Activated CD4-positive, alpha-beta memory T cell treated with anti-CD3 and anti-CD28 coated beads for 36 hours (primary cell): ENCODE measurements around the gene EXD3. TPM values are rescaled to one million over a fixed set of nuclear protein-coding genes. Genes with fewer than 3 reads are reported as not detected.
"Not testable (repeated sequence)": the region's sequence is repeated elsewhere in the genome, so short reads cannot be mapped to it uniquely, and the experiment has no call there.

Source experiments
- CTCF ChIA-PET: fragments of 350-600 bp; sonication (Branson Sonifier 250); formaldehyde crosslinking; loops from one replicate; lab custom pipeline; 2021; ENCODE audit warnings: antibody characterized with exemption, inconsistent platforms; lab: Charles Lee
- POLR2A ChIA-PET: fragments of 350-600 bp; sonication (Branson Sonifier 250); formaldehyde crosslinking; loops from one replicate; lab custom pipeline; 2021; ENCODE audit warnings: antibody characterized with exemption; lab: Charles Lee
- DNase-seq: peaks from one replicate; pipeline ENCODE4 v3.0.0-alpha.2; 2020
- H3K27ac Mint-ChIP-seq: one replicate; pipeline ENCODE4 v1.8.0; 2021; ENCODE audit warnings: mixed read lengths
- H3K27me3 Mint-ChIP-seq: one replicate; pipeline ENCODE4 v1.8.0; 2021; ENCODE audit warnings: mixed read lengths
- H3K36me3 Mint-ChIP-seq: one replicate; pipeline ENCODE4 v1.8.0; 2021; ENCODE audit warnings: mixed read lengths
- H3K4me1 Mint-ChIP-seq: one replicate; pipeline ENCODE4 v1.8.0; 2021; ENCODE audit warnings: low read depth, mixed read lengths
- H3K4me3 Mint-ChIP-seq: one replicate; pipeline ENCODE4 v1.8.0; 2021; ENCODE audit warnings: mild to moderate bottlenecking, mixed read lengths
- H3K9me3 Mint-ChIP-seq: one replicate; pipeline ENCODE4 v1.8.0; 2021; ENCODE audit warnings: mixed read lengths
- intact Hi-C: fragments of 100-400 bp; cut with micrococcal nuclease; formaldehyde crosslinking; loops from one replicate; pipeline ENCODE4 v1.15.1; 2023
- total RNA-seq, 2 experiments: library from RNA; stranded (reverse); gene quantifications; one replicate each; pipeline ENCODE4 v1.2.3, GENCODE V29; 2021

Gene EXD3
- total RNA-seq, 2 experiments from 2014 or later = 13.5 to 13.6 TPM

DNA sequence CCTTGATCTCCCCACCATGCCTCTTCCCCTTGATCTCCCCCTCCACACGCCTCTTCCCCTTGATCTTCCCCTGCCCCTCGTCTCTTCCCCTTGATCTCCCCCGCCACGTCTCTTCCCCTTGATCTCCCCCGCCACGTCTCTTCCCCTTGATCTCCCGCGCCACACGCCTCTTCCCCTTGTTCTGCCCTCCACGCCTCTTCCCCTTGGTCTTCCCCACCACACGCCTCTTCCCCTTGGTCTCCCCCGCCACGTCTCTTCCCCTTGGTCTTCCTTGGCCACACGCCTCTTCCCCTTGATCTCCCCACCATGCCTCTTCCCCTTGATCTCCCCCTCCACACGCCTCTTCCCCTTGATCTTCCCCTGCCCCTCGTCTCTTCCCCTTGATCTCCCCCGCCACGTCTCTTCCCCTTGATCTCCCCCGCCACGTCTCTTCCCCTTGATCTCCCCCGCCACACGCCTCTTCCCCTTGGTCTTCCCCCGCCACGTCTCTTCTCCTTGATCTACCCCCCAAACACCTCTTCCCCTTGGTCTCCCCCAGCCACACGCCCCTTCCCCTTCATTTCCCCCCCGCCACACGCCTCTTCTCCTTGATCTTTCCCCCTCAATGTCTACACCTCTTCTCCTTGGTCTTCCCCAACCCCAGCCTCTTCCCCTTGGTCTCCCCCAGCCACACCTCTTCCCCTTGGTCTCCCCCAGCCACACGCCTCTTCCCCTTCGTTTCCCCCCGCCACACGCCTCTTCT, 28.5 kb upstream of the EXD3 start:
- DNase-seq, H3K27me3 Mint-ChIP-seq, H3K27ac Mint-ChIP-seq, H3K4me3 Mint-ChIP-seq, intact Hi-C loops, CTCF ChIA-PET, H3K36me3 Mint-ChIP-seq, H3K9me3 Mint-ChIP-seq, POLR2A ChIA-PET: not testable (repeated sequence)
- H3K4me1 Mint-ChIP-seq = peaks cover 19% of the 10 kb centered on the region

DNA sequence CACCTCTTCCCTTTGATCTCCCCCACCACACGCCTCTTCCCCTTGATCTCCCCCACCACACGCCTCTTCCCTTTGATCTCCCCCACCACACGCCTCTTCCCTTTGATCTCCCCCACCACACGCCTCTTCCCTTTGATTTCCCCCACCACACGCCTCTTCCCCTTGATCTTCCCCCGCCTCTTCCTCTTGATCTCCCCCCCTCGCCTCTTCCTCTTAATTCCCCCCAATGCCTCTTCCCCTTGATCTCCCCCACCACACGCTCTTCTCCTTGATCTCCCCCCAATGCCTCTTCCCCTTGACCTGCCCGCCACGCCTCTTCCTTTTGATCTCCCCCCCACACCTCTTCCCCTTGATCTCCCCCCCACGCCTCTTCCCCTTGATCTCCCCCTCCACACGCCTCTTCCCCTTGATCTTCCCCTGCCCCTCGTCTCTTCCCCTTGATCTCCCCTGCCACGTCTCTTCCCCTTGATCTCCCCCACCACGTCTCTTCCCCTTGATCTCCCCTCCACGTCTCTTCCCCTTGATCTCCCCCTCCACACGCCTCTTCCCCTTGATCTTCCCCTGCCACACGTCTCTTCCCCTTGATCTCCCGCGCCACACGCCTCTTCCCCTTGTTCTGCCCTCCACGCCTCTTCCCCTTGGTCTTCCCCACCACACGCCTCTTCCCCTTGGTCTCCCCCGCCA, 27.7 kb upstream of the EXD3 start:
- DNase-seq, H3K36me3 Mint-ChIP-seq, intact Hi-C loops, H3K9me3 Mint-ChIP-seq, CTCF ChIA-PET, H3K27ac Mint-ChIP-seq, H3K4me3 Mint-ChIP-seq, POLR2A ChIA-PET, H3K27me3 Mint-ChIP-seq: not testable (repeated sequence)
- H3K4me1 Mint-ChIP-seq = peaks cover 17% of the 10 kb centered on the region

DNA sequence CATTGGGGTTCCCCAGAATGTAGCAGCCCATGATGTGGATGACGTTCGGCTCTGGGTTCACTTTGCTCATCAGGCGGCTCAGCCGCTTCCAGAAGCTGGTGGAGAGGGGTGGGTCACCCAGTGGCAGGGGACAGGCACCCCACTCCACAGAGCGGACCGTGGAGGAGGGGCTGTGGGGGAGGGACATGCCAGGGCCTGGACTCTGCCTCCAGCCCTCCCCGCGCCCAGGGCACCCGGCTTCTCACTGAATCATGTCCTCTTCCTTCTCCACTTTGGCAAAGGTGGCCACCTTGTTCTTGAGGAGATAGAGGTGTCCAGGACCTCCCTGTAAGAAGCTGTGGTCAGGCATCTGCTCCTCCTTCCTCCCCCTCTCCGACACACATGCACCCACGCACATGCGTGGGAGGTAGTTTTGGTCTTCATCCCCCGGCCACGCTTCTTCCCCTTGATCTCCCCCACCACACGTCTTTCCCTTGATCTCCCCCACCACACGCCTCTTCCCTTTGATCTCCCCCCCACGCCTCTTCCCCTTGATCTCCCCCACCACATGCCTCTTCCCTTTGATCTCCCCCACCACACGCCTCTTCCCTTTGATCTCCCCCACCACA, 27.1 kb upstream of the EXD3 start:
- Mint-ChIP-seq H3K36me3 (peaks cover 7% of the 10 kb centered on the region), H3K4me1 (peaks cover 23% of the 10 kb centered on the region), H3K27me3 (no peaks in the 10 kb centered on the region), H3K9me3 (no peaks in the 10 kb centered on the region), H3K4me3 (no peak overlapping the region), H3K27ac (no peak overlapping the region)
- ChIA-PET POLR2A (interaction anchor here (0.5 kb wide), 1 partner anchor 11 kb away, joined by 3 read pairs; no protein-coding TSS in a partner anchor), CTCF (no interaction called here)
- intact Hi-C loops = no loop called here
- DNase-seq = peak; percentile 42

DNA sequence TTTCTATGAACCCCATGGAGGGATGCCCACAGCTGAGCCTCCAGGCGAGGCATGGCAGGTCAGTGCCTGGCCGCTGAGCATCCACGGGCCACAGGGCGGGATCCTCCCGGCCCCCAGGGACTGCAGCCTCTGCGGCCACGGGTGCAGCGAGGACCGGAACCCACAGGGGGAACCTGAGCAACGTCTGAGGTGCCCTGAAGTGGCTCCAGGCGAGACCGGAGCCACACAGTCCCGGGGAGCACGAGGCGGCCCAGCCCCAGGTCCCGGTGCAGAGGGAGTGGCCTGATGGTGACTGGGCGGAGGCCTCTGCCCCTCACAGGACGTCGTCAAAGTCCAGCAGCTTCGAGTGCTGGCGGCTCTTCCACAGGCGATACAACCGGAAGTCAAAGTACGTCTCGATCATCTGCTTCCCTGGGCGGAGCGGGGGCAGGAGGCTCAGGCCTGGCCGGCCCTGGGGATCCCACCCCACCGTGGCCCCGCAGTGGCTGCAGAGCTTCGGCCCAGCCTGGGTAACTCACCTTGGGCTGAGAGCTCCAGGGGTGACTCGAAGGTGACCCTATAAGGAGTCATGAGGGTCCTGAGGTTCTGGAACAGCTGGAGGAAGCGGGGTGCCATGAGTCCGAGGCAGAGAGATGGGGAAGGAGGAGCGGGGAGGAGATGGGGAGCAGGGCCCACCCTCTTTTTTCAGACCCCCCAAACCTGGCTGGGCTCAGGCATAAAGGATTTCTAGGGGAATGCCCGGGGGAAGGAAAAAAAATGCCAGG, 26.3 kb upstream of the EXD3 start:
- H3K4me3 Mint-ChIP-seq = no peak overlapping the region
- peaks cover 6% of the 10 kb centered on the region for H3K36me3 Mint-ChIP-seq
- intact Hi-C loops = no loop called here
- CTCF ChIA-PET = no interaction called here
- no peak overlapping the region for H3K27ac Mint-ChIP-seq
- peaks cover 18% of the 10 kb centered on the region for H3K4me1 Mint-ChIP-seq
- DNase-seq = no peak
- POLR2A ChIA-PET = no interaction called here
- no peaks in the 10 kb centered on the region for H3K27me3 Mint-ChIP-seq
- H3K9me3 Mint-ChIP-seq = no peaks in the 10 kb centered on the region

DNA sequence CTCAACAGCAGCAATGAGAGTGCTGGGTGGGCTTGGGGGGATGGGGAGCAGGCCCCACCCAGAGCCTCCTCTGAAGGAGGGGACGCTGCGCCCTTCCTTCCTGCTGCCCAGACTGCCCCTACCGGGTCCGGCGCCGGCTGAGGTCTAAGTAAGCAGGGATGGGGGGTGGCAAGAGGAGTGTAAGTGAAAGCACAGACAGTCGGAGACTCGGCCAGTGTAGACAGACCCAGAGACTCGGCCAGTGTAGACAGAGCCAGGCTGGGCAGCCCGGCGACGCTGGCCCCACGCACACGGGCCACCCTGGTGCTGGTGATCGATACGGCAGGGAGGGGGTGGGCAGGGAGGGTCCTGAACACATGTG, 25.6 kb upstream of the EXD3 start:
- Mint-ChIP-seq H3K4me1 (peaks cover 15% of the 10 kb centered on the region), H3K4me3 (no peak overlapping the region), H3K36me3 (peaks cover 5% of the 10 kb centered on the region), H3K9me3 (no peaks in the 10 kb centered on the region), H3K27me3 (no peaks in the 10 kb centered on the region), H3K27ac (no peak overlapping the region)
- ChIA-PET POLR2A (no interaction called here), CTCF (interaction anchor here (1.3 kb wide), 1 partner anchor 146 kb away, joined by 3 read pairs; the partner anchor contains the start of gene NRARP)
- intact Hi-C loops = no loop called here
- no peak for DNase-seq

- no peaks in the 10 kb centered on the region for H3K27me3 Mint-ChIP-seq
- CTCF ChIA-PET = interaction anchor here (1.0 to 1.3 kb wide), 2 partner anchors 146 to 161 kb away, joined by 3 read pairs; partner anchors contain the start of gene NRARP
- H3K4me1 Mint-ChIP-seq = peaks cover 14% of the 10 kb centered on the region
- no peak overlapping the region for H3K4me3 Mint-ChIP-seq
- no peaks in the 10 kb centered on the region for H3K9me3 Mint-ChIP-seq
- DNase-seq = no peak
- intact Hi-C loops = no loop called here
- no peak overlapping the region for H3K27ac Mint-ChIP-seq
- POLR2A ChIA-PET = no interaction called here
- H3K36me3 Mint-ChIP-seq = peaks cover 5% of the 10 kb centered on the region
Observed at GRCh38 chr9:137447722-137448601, 25.0 kb upstream of the EXD3 start.

DNA sequence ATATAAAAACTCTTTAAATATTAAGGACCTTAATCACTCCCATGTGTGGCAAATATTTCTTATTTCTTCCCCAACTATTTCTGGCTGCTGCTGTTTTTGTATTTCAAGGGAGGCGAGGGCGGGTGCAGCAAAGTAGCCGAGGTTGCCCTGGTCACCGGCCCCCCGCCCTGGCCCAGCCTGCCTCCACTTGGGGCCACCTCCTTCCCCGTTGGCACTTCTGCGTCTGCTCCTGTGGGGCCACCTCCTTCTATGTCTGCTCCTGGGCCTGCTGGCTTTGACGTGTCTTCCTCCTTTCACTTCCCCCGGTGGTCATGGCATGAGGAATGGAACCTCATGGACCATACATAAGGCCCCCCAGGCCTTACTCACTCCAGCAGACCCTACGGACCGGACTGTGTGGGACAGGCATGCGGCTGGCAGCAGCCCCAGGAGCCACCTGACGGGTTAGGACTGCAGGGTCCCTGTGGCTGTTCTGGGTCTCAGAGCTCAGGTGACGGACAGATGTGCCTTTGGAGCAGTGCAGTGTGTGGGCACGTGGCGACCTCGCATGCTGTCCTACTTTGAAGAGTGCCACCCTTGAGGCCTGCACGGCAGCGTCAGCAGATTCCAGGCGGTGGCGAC, 24.0 kb upstream of the EXD3 start:
- POLR2A ChIA-PET = interaction anchor here (1.0 kb wide), 1 partner anchor 15 kb away, joined by 3 read pairs; no protein-coding TSS in a partner anchor
- intact Hi-C loops = no loop called here
- H3K36me3 Mint-ChIP-seq = peaks cover 3% of the 10 kb centered on the region
- no peak overlapping the region for H3K27ac Mint-ChIP-seq
- CTCF ChIA-PET = interaction anchor here (0.7 to 0.9 kb wide), 3 partner anchors 24 to 160 kb away, joined by 4 to 5 read pairs (median 5); partner anchors contain the start of genes EXD3 and NOXA1
- H3K4me3 Mint-ChIP-seq = no peak overlapping the region
- no peaks in the 10 kb centered on the region for H3K9me3 Mint-ChIP-seq
- peaks cover 2% of the 10 kb centered on the region for H3K27me3 Mint-ChIP-seq
- no peak for DNase-seq
- H3K4me1 Mint-ChIP-seq = peaks cover 11% of the 10 kb centered on the region

GRCh38 chr9:137445930-137446431, 23.0 kb upstream of the EXD3 start:
- no peak for DNase-seq
- intact Hi-C loops = loop anchor here (2.0 kb wide), 1 partner anchor 23 kb away; the partner anchor contains the start of genes EXD3 and NOXA1
- peaks cover 13% of the 10 kb centered on the region for H3K4me1 Mint-ChIP-seq
- H3K27ac Mint-ChIP-seq = no peak overlapping the region
- CTCF ChIA-PET = interaction anchor here (0.6 to 2.4 kb wide), 9 partner anchors 13 to 203 kb away, joined by 3 to 8 read pairs (median 3); partner anchors contain the start of genes EXD3, NOXA1, NRARP and NSMF
- POLR2A ChIA-PET = interaction anchor here (1.0 kb wide), 1 partner anchor 16 kb away, joined by 3 read pairs; no protein-coding TSS in a partner anchor
- peaks cover 4% of the 10 kb centered on the region for H3K36me3 Mint-ChIP-seq
- peaks cover 4% of the 10 kb centered on the region for H3K27me3 Mint-ChIP-seq
- no peak overlapping the region for H3K4me3 Mint-ChIP-seq
- H3K9me3 Mint-ChIP-seq = no peaks in the 10 kb centered on the region

GRCh38 chr9:137445275-137445807, 22.4 kb upstream of the EXD3 start:
- Mint-ChIP-seq H3K27me3 (peaks cover 4% of the 10 kb centered on the region), H3K36me3 (peaks cover 4% of the 10 kb centered on the region), H3K4me1 (peaks cover 13% of the 10 kb centered on the region), H3K27ac (no peak overlapping the region), H3K9me3 (no peaks in the 10 kb centered on the region), H3K4me3 (no peak overlapping the region)
- DNase-seq = peak; percentile 90
- CTCF ChIA-PET = interaction anchor here (0.6 to 2.4 kb wide), 8 partner anchors 14 to 774 kb away, joined by 3 to 8 read pairs (median 3); partner anchors contain the start of genes NRARP and NSMF
- intact Hi-C loops = loop anchor here (2.0 kb wide), 1 partner anchor 23 kb away; the partner anchor contains the start of genes EXD3 and NOXA1
- POLR2A ChIA-PET = no interaction called here
